ENCODE results near the gene LHX5.

GRCh38 chr12:113498490-113498889 is 26.8 kb upstream of the LHX5 start:
- TF ChIP-seq CTCF (IDR thresholded peaks at IDR 0.05) = no peak
- TF ChIP-seq ZFX (IDR thresholded peaks at IDR 0.05; ENCODE audit: borderline replicate concordance) = no peak
